Activated CD4-positive, alpha-beta T cell treated with anti-CD3 and anti-CD28 coated beads, Interleukin-2, amount 10 ng/mL, durations not matched to agents 7 days and 5 days (primary cell): ENCODE results near the gene ALOXE3. TPM values are rescaled to one million over a fixed set of nuclear protein-coding genes. Genes with fewer than 3 reads are reported as not detected.

ENCODE experiments used
- CTCF ChIA-PET: fragments of 350-600 bp; sonication (Branson Sonifier 250); formaldehyde crosslinking; loops from one replicate; lab custom pipeline; 2021; ENCODE audit warnings: antibody characterized with exemption; lab: Charles Lee
- POLR2A ChIA-PET: fragments of 350-600 bp; sonication (Branson Sonifier 250); formaldehyde crosslinking; loops from one replicate; lab custom pipeline; 2021; ENCODE audit warnings: antibody characterized with exemption; lab: Charles Lee
- DNase-seq: peaks from one replicate; pipeline ENCODE4 v3.0.0-alpha.2; 2020
- H3K27ac Mint-ChIP-seq: one replicate; pipeline ENCODE4 v1.8.0; 2021; ENCODE audit warnings: mild to moderate bottlenecking, moderate library complexity, mixed read lengths
- H3K27me3 Mint-ChIP-seq: one replicate; pipeline ENCODE4 v1.8.0; 2021; ENCODE audit warnings: mixed read lengths
- H3K36me3 Mint-ChIP-seq: one replicate; pipeline ENCODE4 v1.8.0; 2021; ENCODE audit warnings: low read depth, mixed read lengths
- H3K4me1 Mint-ChIP-seq: one replicate; pipeline ENCODE4 v1.8.0; 2021; ENCODE audit warnings: mixed read lengths
- H3K4me3 Mint-ChIP-seq: one replicate; pipeline ENCODE4 v1.8.0; 2021; ENCODE audit warnings: mild to moderate bottlenecking, moderate library complexity, mixed read lengths
- H3K9me3 Mint-ChIP-seq: one replicate; pipeline ENCODE4 v1.8.0; 2021; ENCODE audit warnings: mixed read lengths
- total RNA-seq, 2 experiments: library from RNA; stranded (reverse); gene quantifications; one replicate each; pipeline ENCODE4 v1.2.3, GENCODE V29; 2021

The ALOXE3 gene
- total RNA-seq, 2 experiments from 2014 or later: not detected

GRCh38 chr17:8137645-8138373 is 19.5 kb upstream of the ALOXE3 start:
- DNase-seq: no peak
- Mint-ChIP-seq H3K36me3 (peaks cover 11% of the 10 kb centered on the region), H3K9me3 (no peaks in the 10 kb centered on the region), H3K27me3 (peaks cover 5% of the 10 kb centered on the region), H3K4me3 (no peak overlapping the region), H3K4me1 (peaks cover 2% of the 10 kb centered on the region), H3K27ac (no peak overlapping the region)
- ChIA-PET POLR2A (interaction anchor here (0.6 to 1.0 kb wide), 2 partner anchors 36 to 46 kb away, joined by 3 to 4 read pairs; no protein-coding TSS in a partner anchor), CTCF (interaction anchor here (0.7 to 7.0 kb wide), 19 partner anchors 9 to 571 kb away, joined by 3 to 68 read pairs (median 5); partner anchors contain the start of genes ALOXE3, AURKB, HES7 and PER1)

GRCh38 chr17:8133941-8134340 is 15.6 kb upstream of the ALOXE3 start:
- CTCF ChIA-PET: interaction anchor here (0.7 to 2.2 kb wide), 3 partner anchors 11 to 104 kb away, joined by 4 to 10 read pairs (median 5); no protein-coding TSS in a partner anchor
- Mint-ChIP-seq H3K36me3 (no peaks in the 10 kb centered on the region), H3K27ac (no peak overlapping the region), H3K27me3 (peaks cover 12% of the 10 kb centered on the region), H3K4me3 (no peak overlapping the region), H3K4me1 (peaks cover 2% of the 10 kb centered on the region), H3K9me3 (no peaks in the 10 kb centered on the region)
- POLR2A ChIA-PET: interaction anchor here (0.7 kb wide), 1 partner anchor 94 kb away, joined by 6 read pairs; no protein-coding TSS in a partner anchor
- no peak for DNase-seq

GRCh38 chr17:8133399-8133798 is 15.1 kb upstream of the ALOXE3 start:
- Mint-ChIP-seq H3K36me3 (no peaks in the 10 kb centered on the region), H3K27me3 (peaks cover 13% of the 10 kb centered on the region), H3K9me3 (no peaks in the 10 kb centered on the region), H3K27ac (no peak overlapping the region), H3K4me3 (no peak overlapping the region), H3K4me1 (peaks cover 2% of the 10 kb centered on the region)
- CTCF ChIA-PET: interaction anchor here (0.7 to 2.2 kb wide), 3 partner anchors 10 to 39 kb away, joined by 3 to 10 read pairs (median 5); no protein-coding TSS in a partner anchor
- POLR2A ChIA-PET: no interaction called here
- no peak for DNase-seq

GRCh38 chr17:8131844-8132441 is 13.6 kb upstream of the ALOXE3 start:
- peaks cover 6% of the 10 kb centered on the region for H3K4me1 Mint-ChIP-seq
- no peaks in the 10 kb centered on the region for H3K9me3 Mint-ChIP-seq
- no peak overlapping the region for H3K27ac Mint-ChIP-seq
- H3K4me3 Mint-ChIP-seq: no peak overlapping the region
- POLR2A ChIA-PET: interaction anchor here (0.9 kb wide), 1 partner anchor 41 kb away, joined by 3 read pairs; no protein-coding TSS in a partner anchor
- H3K36me3 Mint-ChIP-seq: no peaks in the 10 kb centered on the region
- CTCF ChIA-PET: interaction anchor here (0.7 to 2.2 kb wide), 5 partner anchors 13 to 1449 kb away, joined by 3 to 10 read pairs (median 4); no protein-coding TSS in a partner anchor
- H3K27me3 Mint-ChIP-seq: peaks cover 17% of the 10 kb centered on the region
- no peak for DNase-seq

- peaks cover 38% of the 10 kb centered on the region for H3K27me3 Mint-ChIP-seq
- POLR2A ChIA-PET: no interaction called here
These were observed 9.9 kb upstream of the ALOXE3 start for GRCh38 chr17:8128125-8128784.

GRCh38 chr17:8126491-8127066 is 8.3 kb upstream of the ALOXE3 start:
- ChIA-PET CTCF (interaction anchor here (1.0 to 2.5 kb wide), 7 partner anchors 8 to 182 kb away, joined by 3 to 22 read pairs (median 4); partner anchors contain the start of gene ALOXE3), POLR2A (interaction anchor here (0.6 to 1.3 kb wide), 2 partner anchors 47 to 440 kb away, joined by 3 to 7 read pairs; no protein-coding TSS in a partner anchor)
- peak overlapping the region; percentile 86 for H3K4me3 Mint-ChIP-seq
- peaks cover 49% of the 10 kb centered on the region for H3K4me1 Mint-ChIP-seq
- peaks cover 3% of the 10 kb centered on the region for H3K36me3 Mint-ChIP-seq
- no peaks in the 10 kb centered on the region for H3K9me3 Mint-ChIP-seq
- peak overlapping the region; percentile 88 for H3K27ac Mint-ChIP-seq
- peak; percentile 39 for DNase-seq
- H3K27me3 Mint-ChIP-seq: peaks cover 50% of the 10 kb centered on the region

More at GRCh38 chr17:8128125-8128784, 9.9 kb upstream of the ALOXE3 start:
- Mint-ChIP-seq H3K4me1 (peaks cover 39% of the 10 kb centered on the region), H3K9me3 (no peaks in the 10 kb centered on the region), H3K27ac (peak overlapping the region; percentile 33), H3K4me3 (no peak overlapping the region), H3K36me3 (peaks cover 3% of the 10 kb centered on the region)
- DNase-seq: no peak
- CTCF ChIA-PET: interaction anchor here (0.6 to 2.5 kb wide), 6 partner anchors 9 to 59 kb away, joined by 3 to 22 read pairs (median 5); no protein-coding TSS in a partner anchor

GRCh38 chr17:8125947-8126490 is 7.7 kb upstream of the ALOXE3 start:
- Mint-ChIP-seq H3K9me3 (no peaks in the 10 kb centered on the region), H3K27ac (peak overlapping the region; percentile 88), H3K27me3 (peaks cover 50% of the 10 kb centered on the region), H3K4me1 (peaks cover 51% of the 10 kb centered on the region), H3K4me3 (peak overlapping the region; percentile 86), H3K36me3 (peaks cover 3% of the 10 kb centered on the region)
- CTCF ChIA-PET: interaction anchor here (1.0 to 2.5 kb wide), 3 partner anchors 13 to 29 kb away, joined by 3 to 22 read pairs (median 4); no protein-coding TSS in a partner anchor
- POLR2A ChIA-PET: interaction anchor here (1.3 kb wide), 1 partner anchor 48 kb away, joined by 7 read pairs; no protein-coding TSS in a partner anchor
- peak; percentile 32 for DNase-seq

GRCh38 chr17:8125154-8125946 is 7.0 kb upstream of the ALOXE3 start:
- CTCF ChIA-PET: interaction anchor here (0.7 to 4.0 kb wide), 6 partner anchors 13 to 83 kb away, joined by 3 to 27 read pairs (median 4); no protein-coding TSS in a partner anchor
- peaks cover 3% of the 10 kb centered on the region for H3K36me3 Mint-ChIP-seq
- peak; percentile 81 for DNase-seq
- H3K4me1 Mint-ChIP-seq: peaks cover 58% of the 10 kb centered on the region
- peak overlapping the region; percentile 86 for H3K4me3 Mint-ChIP-seq
- H3K27ac Mint-ChIP-seq: peak overlapping the region; percentile 88
- peaks cover 51% of the 10 kb centered on the region for H3K27me3 Mint-ChIP-seq
- POLR2A ChIA-PET: no interaction called here
- no peaks in the 10 kb centered on the region for H3K9me3 Mint-ChIP-seq

- Mint-ChIP-seq H3K4me3 (peak overlapping the region; percentile 86), H3K4me1 (peaks cover 66% of the 10 kb centered on the region), H3K27me3 (peaks cover 48% of the 10 kb centered on the region), H3K27ac (peak overlapping the region; percentile 16), H3K9me3 (no peaks in the 10 kb centered on the region), H3K36me3 (peaks cover 3% of the 10 kb centered on the region)
- ChIA-PET CTCF (interaction anchor here (0.5 to 4.0 kb wide), 12 partner anchors 11 to 1597 kb away, joined by 3 to 27 read pairs (median 3); no protein-coding TSS in a partner anchor), POLR2A (no interaction called here)
- no peak for DNase-seq
These were observed 6.2 kb upstream of the ALOXE3 start for GRCh38 chr17:8124350-8125153.

GRCh38 chr17:8123695-8124349 is 5.5 kb upstream of the ALOXE3 start, which contains the start of gene HES7:
HES7 (minus strand) TSS chr17:8124106; CDS start chr17:8124084, 22 bp downstream.
- CTCF ChIA-PET: interaction anchor here (0.5 to 4.0 kb wide), 13 partner anchors 10 to 1597 kb away, joined by 3 to 27 read pairs (median 4); no protein-coding TSS in a partner anchor
- DNase-seq: no peak
- H3K4me3 Mint-ChIP-seq: peak within 1 kb of the TSS; percentile 86
- H3K36me3 Mint-ChIP-seq: peaks cover 3% of the 10 kb centered on the region
- H3K27me3 Mint-ChIP-seq: peaks cover 50% of the 10 kb centered on the region
- H3K4me1 Mint-ChIP-seq: peaks cover 70% of the 10 kb centered on the region
- H3K27ac Mint-ChIP-seq: peak within 1 kb of the TSS; percentile 16
- H3K9me3 Mint-ChIP-seq: no peaks in the 10 kb centered on the region
- POLR2A ChIA-PET: interaction anchor here (2.3 kb wide), 1 partner anchor 49 kb away, joined by 8 read pairs; no protein-coding TSS in a partner anchor
